K562 (cell line): ENCODE data around the gene RAB26. TPM values are rescaled to one million over a fixed set of nuclear protein-coding genes. Genes with fewer than 3 reads are reported as not detected.

Experiments
- CCNT2 ChIP-seq: IDR thresholded peaks from 2 replicates; pipeline ENCODE4 v1.6.1; 2011; ENCODE audit warnings: borderline replicate concordance, low read depth, mild to moderate bottlenecking, moderate library complexity, mixed read lengths, low read length; ENCODE audit not compliant: insufficient read length; ENCODE audit errors: extremely low read depth
- EGR1 ChIP-seq: fragments of 450-650 bp; conservative IDR thresholded peaks from 2 replicates; pipeline ENCODE4 v1.6.1; 2017; ENCODE audit warnings: mild to moderate bottlenecking
- HNRNPL ChIP-seq: fragments of 200-400 bp; formaldehyde crosslinking; IDR thresholded peaks from 2 replicates; pipeline ENCODE4 v1.6.1; 2017; ENCODE audit warnings: low read depth, mild to moderate bottlenecking, low read length
- MTA3 ChIP-seq: fragments of 450-650 bp; formaldehyde crosslinking; IDR thresholded peaks from 2 replicates; pipeline ENCODE4 v1.6.1; 2017; ENCODE audit warnings: mild to moderate bottlenecking, borderline replicate concordance
- NFYB ChIP-seq: IDR thresholded peaks from 2 replicates; pipeline ENCODE4 v1.6.1; 2011; ENCODE audit warnings: mild to moderate bottlenecking, moderate library complexity; ENCODE audit not compliant: insufficient read length; ENCODE audit errors: extremely low read depth
- RREB1 ChIP-seq: fragments of 250-450 bp; sonication (Bioruptor Pico); IDR thresholded peaks from 2 replicates; pipeline ENCODE4 v1.4.0; 2020
- TCF7 ChIP-seq: sonication (generic); IDR thresholded peaks from 2 replicates; pipeline ENCODE4 v1.6.1; 2016; ENCODE audit warnings: antibody characterized with exemption, borderline replicate concordance
- ZBTB33 ChIP-seq: sonication (generic); formaldehyde crosslinking; IDR thresholded peaks from 2 replicates; pipeline ENCODE4 v1.8.1; 2023; ENCODE audit warnings: mild to moderate bottlenecking, missing genetic modification reagents
- ZBTB7A ChIP-seq: IDR thresholded peaks from 2 replicates; pipeline ENCODE4 v1.6.1; 2011; ENCODE audit warnings: low read depth, mild to moderate bottlenecking, low read length, moderate library complexity, borderline replicate concordance; ENCODE audit not compliant: control insufficient read depth
- ZNF318 ChIP-seq, 2 experiments: fragments of 450-650 bp; IDR thresholded peaks; 2 replicates each; pipeline ENCODE4 v1.6.1; 2016; ENCODE audit warnings: mild to moderate bottlenecking in 2 of 2, borderline replicate concordance in 1 of 2, low read depth in 1 of 2, moderate library complexity in 1 of 2
- polyA plus RNA-seq, 8 experiments: library from polyadenylated mRNA; depleted of rRNA in 4 of 8; stranded (reverse) in 5 of 8; unstranded in 3 of 8; fragments of >200 nt; fragmentation: Nextera tagmentation in 2 of 8; fragmentation: Illumina TruSeq in 1 of 8; extraction: Ambion mirVana in 2 of 8; extraction: Trizol in 1 of 8; gene quantifications; 2 replicates each; pipeline versions ENCODE4 v1.2.1 to v1.2.3, GENCODE V29; 2011 to 2014; ENCODE audit warnings: inconsistent platforms in 1 of 8, missing spikeins in 1 of 8
- total RNA-seq, 7 experiments: library from RNA; depleted of rRNA in 6 of 7; stranded (reverse); fragments of >200 nt in 6 of 7; fragmentation: Illumina TruSeq in 2 of 7; extraction: Trizol in 2 of 7; gene quantifications; 2 replicates each; pipeline versions ENCODE4 v1.2.1 to v1.2.3, GENCODE V29; 2011 to 2021; ENCODE audit warnings: low replicate concordance in 1 of 7

Gene RAB26
- total and polyA plus RNA-seq, 9 of the 15 experiments (the other 6 are each of a cell fraction or from before 2014, with no cell fraction given), result 0.25 to 6.1 (median 2.1) TPM

- TF ChIP-seq ZNF318 (IDR thresholded peaks at IDR 0.05; ENCODE audit: borderline replicate concordance in 1 of 2, low read depth in 1 of 2), result no peak
- no peak for TF ChIP-seq TCF7
- peak; percentile 64; the same call in 1 of the 2 replicates for TF ChIP-seq HNRNPL
- TF ChIP-seq EGR1, result peak; percentile 72
- TF ChIP-seq NFYB, result peak; percentile 7
- no peak for TF ChIP-seq RREB1 (CRISPR knock-in tag)
- TF ChIP-seq CCNT2, result no peak
- TF ChIP-seq MTA3, result no peak
- peak; percentile 78; the same call in 1 of the 2 replicates for TF ChIP-seq ZBTB7A
- TF ChIP-seq ZBTB33 (CRISPR knock-in tag), result peak; percentile 91
These were observed at the start of gene RAB26 (continued) for GRCh38 chr16:2147981-2148671.
